ENCODE measurements around the gene RTN4RL1. TPM values are rescaled to one million over a fixed set of nuclear protein-coding genes. Genes with fewer than 3 reads are reported as not detected.

The RTN4RL1 gene
- total RNA-seq, 1 experiment from 2014 or later, result 0.22 TPM

DNA sequence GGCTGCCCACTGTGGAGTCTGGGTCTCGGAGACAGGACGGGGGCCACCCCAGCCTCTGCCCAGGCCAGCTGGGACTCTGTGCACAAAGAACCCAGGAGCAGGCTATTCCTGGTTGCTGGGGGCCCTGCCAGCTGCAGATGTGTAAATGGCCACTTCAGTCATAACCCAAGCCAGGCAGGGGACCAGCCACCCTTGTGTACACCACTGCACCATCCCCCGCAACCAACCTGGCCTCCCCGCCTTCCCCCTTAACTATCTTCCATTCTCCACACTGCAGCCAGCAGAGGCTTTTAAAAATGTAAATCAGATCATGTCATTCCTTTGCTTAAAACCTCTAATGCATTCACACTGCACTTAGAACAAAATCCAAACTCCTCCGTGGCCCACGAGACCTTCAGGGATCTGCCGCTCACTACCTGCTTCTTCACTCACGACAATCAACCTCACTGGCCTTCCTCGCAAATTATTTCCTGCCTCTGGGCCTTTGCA lies 28.3 kb downstream of the RTN4RL1 start:
- TF ChIP-seq, protein P1, sequence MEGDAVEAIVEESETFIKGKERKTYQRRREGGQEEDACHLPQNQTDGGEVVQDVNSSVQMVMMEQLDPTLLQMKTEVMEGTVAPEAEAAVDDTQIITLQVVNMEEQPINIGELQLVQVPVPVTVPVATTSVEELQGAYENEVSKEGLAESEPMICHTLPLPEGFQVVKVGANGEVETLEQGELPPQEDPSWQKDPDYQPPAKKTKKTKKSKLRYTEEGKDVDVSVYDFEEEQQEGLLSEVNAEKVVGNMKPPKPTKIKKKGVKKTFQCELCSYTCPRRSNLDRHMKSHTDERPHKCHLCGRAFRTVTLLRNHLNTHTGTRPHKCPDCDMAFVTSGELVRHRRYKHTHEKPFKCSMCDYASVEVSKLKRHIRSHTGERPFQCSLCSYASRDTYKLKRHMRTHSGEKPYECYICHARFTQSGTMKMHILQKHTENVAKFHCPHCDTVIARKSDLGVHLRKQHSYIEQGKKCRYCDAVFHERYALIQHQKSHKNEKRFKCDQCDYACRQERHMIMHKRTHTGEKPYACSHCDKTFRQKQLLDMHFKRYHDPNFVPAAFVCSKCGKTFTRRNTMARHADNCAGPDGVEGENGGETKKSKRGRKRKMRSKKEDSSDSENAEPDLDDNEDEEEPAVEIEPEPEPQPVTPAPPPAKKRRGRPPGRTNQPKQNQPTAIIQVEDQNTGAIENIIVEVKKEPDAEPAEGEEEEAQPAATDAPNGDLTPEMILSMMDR (conservative IDR thresholded peaks at IDR 0.05), result no peak
- Histone ChIP-seq H2BK15ac (ENCODE audit: low read depth, low read length) (no peak overlapping the region), H2BK120ac (ENCODE audit: low read depth, low read length, poor library complexity, severe bottlenecking) (no peak overlapping the region), H3K9ac (ENCODE audit: extremely low read depth, insufficient read length, low read length) (no peak overlapping the region), H4K5ac (ENCODE audit: insufficient read length, low read depth, low read length) (no peak overlapping the region), H3K18ac (ENCODE audit: insufficient read length, low read depth, low read length) (no peak overlapping the region), H3K79me1 (ENCODE audit: insufficient read depth, low read depth, low read length, poor library complexity, severe bottlenecking) (no peaks in the 10 kb centered on the region), H3K9me3 (ENCODE audit: control insufficient read depth, low read depth, low read length) (no peaks in the 10 kb centered on the region), H2BK20ac (ENCODE audit: low read depth, low read length, poor library complexity, severe bottlenecking) (no peak overlapping the region), H3K4me1 (ENCODE audit: insufficient read depth, low read length) (no peaks in the 10 kb centered on the region; the same call in 1 of the 2 replicates), H3K56ac (ENCODE audit: insufficient read length, low read depth, low read length) (no peak overlapping the region), H3T11ph (ENCODE audit: low read length) (no peak overlapping the region), H3K14ac (ENCODE audit: insufficient read depth, low read length) (no peak overlapping the region), H2AFZ (ENCODE audit: low read length) (no peak overlapping the region), H4K20me1 (ENCODE audit: control insufficient read depth, insufficient read depth, insufficient read length) (no peaks in the 10 kb centered on the region), H3K4ac (ENCODE audit: low read depth, low read length) (no peak overlapping the region), H3K27ac (ENCODE audit: insufficient read length, low read depth, low read length) (no peak overlapping the region), H3K79me2 (ENCODE audit: insufficient read depth, low read length) (no peaks in the 10 kb centered on the region), H2BK5ac (ENCODE audit: insufficient read length, low read length) (no peak overlapping the region), H3K23me2 (ENCODE audit: insufficient read length, low read depth, low read length, poor library complexity, severe bottlenecking) (no peaks in the 10 kb centered on the region), H4K8ac (replicated peaks; ENCODE audit: insufficient read length, low read depth, low read length) (no peak overlapping the region), H2AK5ac (ENCODE audit: insufficient read length, low read length) (no peak overlapping the region), H3K27me3 (ENCODE audit: insufficient read depth, low read length) (peaks cover 7% of the 10 kb centered on the region; the same call in 1 of the 2 replicates), H4K91ac (ENCODE audit: insufficient read length, low read depth, low read length) (no peak overlapping the region), H3K4me2 (ENCODE audit: insufficient read depth, insufficient read length, low read length) (no peak overlapping the region), H2BK12ac (ENCODE audit: insufficient read length, low read depth, low read length) (no peak overlapping the region), H3K23ac (ENCODE audit: insufficient read length, low read depth, low read length) (no peak overlapping the region)
- DNase-seq, result no peak
- no CpG with 5 or more reads among the region's 9 CpGs for WGBS (ENCODE audit: extremely low coverage, insufficient read length, low lambda C conversion rate)
- H3K36me3 Mint-ChIP-seq (ENCODE audit: insufficient read depth in 1 of 3, low read depth in 3 of 3), result no peaks in the 10 kb centered on the region
- H3K4me3 Mint-ChIP-seq, result peak overlapping the region in 1 of 2 experiments; percentile 65; a peak in 1 of 5 replicates
- H3K27ac Mint-ChIP-seq, result peak overlapping the region in 1 of 3 experiments; percentile 17; a peak in 1 of 7 replicates
- peaks cover 25 to 40% of the 10 kb centered on the region in 2 experiments for H3K4me1 Mint-ChIP-seq
- peaks cover 70% of the 10 kb centered on the region for H3K27me3 Mint-ChIP-seq (ENCODE audit: low read depth)
- H3K9me3 Mint-ChIP-seq, result no peaks in the 10 kb centered on the region; a peak in 1 of 5 replicates

Measured in H9 (cell line).